ENCODE measurements around the gene SMARCB1. TPM values are rescaled to one million over a fixed set of nuclear protein-coding genes. Genes with fewer than 3 reads are reported as not detected.

Gene SMARCB1
- total RNA-seq, 1 donor from 2014 or later = 105 TPM

DNA sequence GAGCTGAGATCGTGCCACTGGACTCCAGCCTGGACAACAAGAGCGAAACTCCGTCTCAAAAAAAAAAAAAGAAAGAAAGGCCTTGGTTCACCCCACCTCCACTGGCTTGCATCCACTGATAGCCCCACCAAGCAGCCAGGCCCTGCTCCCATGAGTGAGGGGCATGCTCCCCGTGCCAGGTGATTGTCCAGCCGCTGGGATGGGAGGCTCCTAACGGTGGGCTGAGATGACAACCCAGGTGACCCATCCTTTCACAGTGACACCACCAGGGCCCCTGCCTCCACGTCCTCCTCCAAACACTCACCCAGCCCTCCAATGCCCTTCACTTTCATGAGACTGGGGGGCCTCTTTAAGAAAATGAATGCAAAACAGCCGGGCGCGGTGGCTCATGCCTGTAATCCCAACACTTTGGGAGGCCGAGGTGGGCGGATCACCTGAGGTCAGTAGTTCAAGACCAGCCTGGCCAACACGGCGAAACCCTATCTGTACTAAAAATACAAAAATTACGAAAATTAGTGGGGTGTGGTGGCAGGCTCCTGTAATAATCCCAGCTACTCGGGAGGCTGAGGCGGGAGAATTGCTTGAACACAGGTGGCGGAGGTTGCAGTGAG lies 60.6 kb downstream of the SMARCB1 start:
- DNase-seq (ENCODE audit: low spot score) = no peak
- H3K27me3 Mint-ChIP-seq (ENCODE audit: unreplicated experiment) = peaks cover 6% of the 10 kb centered on the region
- no peak overlapping the region for H3K27ac Mint-ChIP-seq (ENCODE audit: unreplicated experiment)
- H3K4me1 Mint-ChIP-seq (ENCODE audit: unreplicated experiment) = peaks cover 5% of the 10 kb centered on the region
- H3K4me3 Mint-ChIP-seq (ENCODE audit: unreplicated experiment) = no peak overlapping the region
- H3K9me3 Mint-ChIP-seq (ENCODE audit: unreplicated experiment) = no peaks in the 10 kb centered on the region
- H3K36me3 Mint-ChIP-seq (ENCODE audit: low read depth, unreplicated experiment) = no peaks in the 10 kb centered on the region
- TF ChIP-seq, protein P1, sequence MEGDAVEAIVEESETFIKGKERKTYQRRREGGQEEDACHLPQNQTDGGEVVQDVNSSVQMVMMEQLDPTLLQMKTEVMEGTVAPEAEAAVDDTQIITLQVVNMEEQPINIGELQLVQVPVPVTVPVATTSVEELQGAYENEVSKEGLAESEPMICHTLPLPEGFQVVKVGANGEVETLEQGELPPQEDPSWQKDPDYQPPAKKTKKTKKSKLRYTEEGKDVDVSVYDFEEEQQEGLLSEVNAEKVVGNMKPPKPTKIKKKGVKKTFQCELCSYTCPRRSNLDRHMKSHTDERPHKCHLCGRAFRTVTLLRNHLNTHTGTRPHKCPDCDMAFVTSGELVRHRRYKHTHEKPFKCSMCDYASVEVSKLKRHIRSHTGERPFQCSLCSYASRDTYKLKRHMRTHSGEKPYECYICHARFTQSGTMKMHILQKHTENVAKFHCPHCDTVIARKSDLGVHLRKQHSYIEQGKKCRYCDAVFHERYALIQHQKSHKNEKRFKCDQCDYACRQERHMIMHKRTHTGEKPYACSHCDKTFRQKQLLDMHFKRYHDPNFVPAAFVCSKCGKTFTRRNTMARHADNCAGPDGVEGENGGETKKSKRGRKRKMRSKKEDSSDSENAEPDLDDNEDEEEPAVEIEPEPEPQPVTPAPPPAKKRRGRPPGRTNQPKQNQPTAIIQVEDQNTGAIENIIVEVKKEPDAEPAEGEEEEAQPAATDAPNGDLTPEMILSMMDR (IDR thresholded peaks at IDR 0.05; ENCODE audit: unreplicated experiment) = no peak

DNA sequence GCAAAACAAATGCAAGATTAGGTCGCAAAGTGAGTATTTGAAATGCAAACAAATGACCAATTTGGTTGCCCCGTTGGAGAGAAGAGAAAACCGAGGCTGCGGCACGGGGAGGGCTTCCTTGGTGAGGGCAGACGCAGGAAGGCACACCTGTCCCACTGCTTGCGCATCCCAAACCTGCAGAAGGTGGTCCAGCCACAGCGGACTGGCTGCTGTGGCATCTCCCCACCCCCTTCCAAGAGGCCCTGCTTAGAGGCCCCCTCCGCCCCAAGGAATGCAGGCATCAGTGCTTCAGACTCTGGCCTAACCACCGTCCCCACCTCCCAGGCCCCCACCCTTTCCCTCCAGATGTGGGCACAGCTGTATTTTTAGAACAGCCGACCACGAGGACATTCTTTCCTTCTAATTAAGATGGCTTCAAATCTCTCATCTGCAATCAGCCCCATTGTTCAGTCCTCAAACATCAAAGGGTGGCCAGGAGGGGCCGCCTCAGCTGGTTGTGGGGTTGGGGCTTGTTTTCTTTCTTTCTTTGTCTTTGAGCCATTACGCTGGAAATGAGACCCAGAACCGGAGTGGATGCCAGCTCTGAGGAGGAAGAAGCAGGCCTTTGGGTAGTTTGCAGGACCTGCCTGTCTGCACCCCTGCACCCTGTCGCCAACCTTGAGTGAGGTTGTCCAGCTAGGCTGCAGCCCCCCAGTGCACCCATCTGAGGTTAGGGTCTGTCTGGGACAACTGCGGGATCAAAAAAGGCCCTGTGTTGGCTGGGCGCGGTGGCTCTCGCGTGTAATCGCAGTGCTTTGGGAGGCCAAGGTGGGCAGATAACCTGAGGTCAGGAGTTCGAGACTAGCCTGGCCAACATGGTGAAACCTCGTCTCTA lies 61.5 kb downstream of the SMARCB1 start:
- no peaks in the 10 kb centered on the region for H3K36me3 Mint-ChIP-seq (ENCODE audit: low read depth, unreplicated experiment)
- H3K9me3 Mint-ChIP-seq (ENCODE audit: unreplicated experiment) = no peaks in the 10 kb centered on the region
- no peak overlapping the region for H3K4me3 Mint-ChIP-seq (ENCODE audit: unreplicated experiment)
- H3K27ac Mint-ChIP-seq (ENCODE audit: unreplicated experiment) = no peak overlapping the region
- H3K4me1 Mint-ChIP-seq (ENCODE audit: unreplicated experiment) = peaks cover 5% of the 10 kb centered on the region
- H3K27me3 Mint-ChIP-seq (ENCODE audit: unreplicated experiment) = peaks cover 6% of the 10 kb centered on the region
- TF ChIP-seq, protein P1 (IDR thresholded peaks at IDR 0.05; ENCODE audit: unreplicated experiment) = no peak
- DNase-seq (ENCODE audit: low spot score) = no peak

DNA sequence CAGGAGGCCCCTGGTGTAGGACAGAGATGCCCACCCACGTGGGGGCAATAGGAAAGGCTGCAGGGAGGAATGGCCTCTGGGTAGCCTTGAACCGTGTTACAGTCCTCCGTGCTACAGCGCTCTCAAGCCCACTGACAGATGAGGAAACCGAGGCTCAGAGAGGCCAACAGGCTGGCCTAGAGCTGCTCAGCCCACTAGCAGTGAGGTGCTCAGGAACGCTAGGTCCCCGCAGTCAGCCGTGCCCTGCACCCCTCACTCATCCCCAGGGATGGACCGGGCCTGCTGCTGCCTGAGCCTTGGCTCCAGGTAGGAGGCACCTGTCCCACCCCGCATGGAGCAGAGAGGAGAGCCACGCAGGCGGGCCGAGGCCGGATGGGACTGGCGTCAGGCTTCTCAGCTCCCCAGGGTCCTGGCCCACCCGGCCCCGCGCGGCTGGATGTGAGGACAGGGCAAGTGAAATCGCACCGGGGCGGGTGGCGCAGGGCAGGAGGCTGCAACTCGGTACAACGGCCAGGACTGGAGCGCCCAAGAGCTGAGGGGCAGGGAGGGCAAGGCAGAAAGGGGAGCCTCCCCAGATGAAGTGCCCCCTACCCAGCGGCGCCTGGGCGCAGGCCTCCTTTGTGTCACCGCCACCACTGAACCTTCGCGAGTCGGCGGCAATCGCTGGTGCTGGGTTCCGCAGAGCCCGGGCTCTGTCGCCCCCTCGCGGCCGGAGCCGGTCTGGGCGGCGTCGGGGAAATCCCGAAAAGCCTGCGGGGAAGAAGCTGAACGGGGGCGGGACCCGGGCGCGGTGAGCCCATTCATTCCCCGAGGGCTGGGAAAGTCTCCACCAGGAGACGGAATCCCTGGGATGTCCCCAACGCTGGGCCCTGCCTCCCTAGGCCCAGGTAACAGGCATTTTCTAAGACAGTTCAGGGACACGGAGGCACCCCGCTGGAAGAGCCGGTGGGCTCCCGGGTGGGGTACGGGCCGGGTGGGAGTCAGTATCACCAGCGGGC lies 62.5 kb downstream of the SMARCB1 start:
- Mint-ChIP-seq H3K27me3 (ENCODE audit: unreplicated experiment) (peaks cover 6% of the 10 kb centered on the region), H3K36me3 (ENCODE audit: low read depth, unreplicated experiment) (no peaks in the 10 kb centered on the region), H3K27ac (ENCODE audit: unreplicated experiment) (no peak overlapping the region), H3K4me1 (ENCODE audit: unreplicated experiment) (peaks cover 5% of the 10 kb centered on the region), H3K9me3 (ENCODE audit: unreplicated experiment) (no peaks in the 10 kb centered on the region), H3K4me3 (ENCODE audit: unreplicated experiment) (no peak overlapping the region)
- DNase-seq (ENCODE audit: low spot score) = peak; percentile 98
- TF ChIP-seq, protein P1 (IDR thresholded peaks at IDR 0.05; ENCODE audit: unreplicated experiment) = peak; percentile 98

DNA sequence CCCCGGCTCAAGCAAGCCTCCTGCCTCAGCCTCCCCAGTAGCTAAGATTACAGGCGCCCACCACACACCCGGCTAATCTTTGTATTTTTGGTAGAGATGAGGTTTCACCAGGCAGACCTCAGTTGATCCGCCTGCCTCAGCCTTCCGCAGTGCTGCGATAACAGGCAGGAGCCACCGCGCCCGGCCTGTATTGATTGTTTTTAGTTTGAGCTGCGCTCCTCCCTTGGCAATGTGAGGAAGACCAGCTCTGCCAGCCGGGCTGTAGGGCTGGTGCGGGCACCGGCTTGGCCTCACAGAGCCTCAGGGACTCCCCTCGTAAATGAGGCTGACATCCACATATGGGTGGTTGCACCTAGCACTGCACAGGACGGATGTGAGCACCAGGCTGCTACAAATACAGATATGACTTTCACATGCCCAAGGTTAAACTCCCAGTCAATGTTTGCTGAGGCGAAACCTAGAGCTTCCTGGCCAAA lies 63.4 kb downstream of the SMARCB1 start:
- DNase-seq (ENCODE audit: low spot score) = no peak
- TF ChIP-seq, protein P1 (IDR thresholded peaks at IDR 0.05; ENCODE audit: unreplicated experiment) = no peak
- Mint-ChIP-seq H3K9me3 (ENCODE audit: unreplicated experiment) (no peaks in the 10 kb centered on the region), H3K27ac (ENCODE audit: unreplicated experiment) (no peak overlapping the region), H3K4me3 (ENCODE audit: unreplicated experiment) (no peak overlapping the region), H3K27me3 (ENCODE audit: unreplicated experiment) (peaks cover 6% of the 10 kb centered on the region), H3K36me3 (ENCODE audit: low read depth, unreplicated experiment) (no peaks in the 10 kb centered on the region), H3K4me1 (ENCODE audit: unreplicated experiment) (peaks cover 5% of the 10 kb centered on the region)

Measured in endothelial cell (in vitro differentiated cells).